OCI-LY7 (cell line): ENCODE results near the gene CIAO2B.

Experiments used
- CTCF ChIP-seq: fragments of 200-600 bp; sonication (generic); conservative IDR thresholded peaks from 2 replicates; pipeline ENCODE4 v1.5.1; 2014; ENCODE audit warnings: mild to moderate bottlenecking, antibody characterized with exemption, low read length, moderate library complexity, mixed read lengths
- EZH2phosphoT487 ChIP-seq: fragments of 200-600 bp; sonication (generic); IDR thresholded peaks from 2 replicates; pipeline ENCODE4 v1.6.1; 2018; ENCODE audit warnings: low read depth, borderline replicate concordance, mild to moderate bottlenecking, mixed run types, antibody characterized with exemption, low read length, moderate library complexity, mixed read lengths

DNA sequence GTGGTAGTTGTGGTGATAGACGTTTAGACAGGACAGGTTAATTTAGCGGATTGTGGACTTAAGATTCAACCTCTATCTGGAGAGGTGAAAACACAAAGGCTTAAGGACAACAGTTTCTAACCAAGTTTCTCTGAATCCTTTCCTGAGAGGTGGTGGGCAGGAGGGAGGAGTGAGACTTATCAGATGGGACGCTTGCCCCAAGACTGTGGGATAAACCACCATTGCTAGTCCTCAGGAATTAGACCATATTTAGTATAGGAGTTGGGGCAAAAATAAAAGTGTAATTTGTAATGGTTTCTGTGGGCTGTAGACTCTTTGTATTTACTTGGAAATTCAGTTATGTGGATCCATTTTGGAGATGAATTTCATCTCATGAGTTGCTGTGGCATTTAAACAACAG is 47.3 kb downstream of the CIAO2B start:
- TF ChIP-seq CTCF (no peak), EZH2phosphoT487 (no peak)
